ENCODE data around the gene PCDHA7.

GRCh38 chr5:140868721-140869554, 34.9 kb downstream of the PCDHA7 start, which contains the start of gene PCDHA11:
- TF ChIP-seq, protein P1, sequence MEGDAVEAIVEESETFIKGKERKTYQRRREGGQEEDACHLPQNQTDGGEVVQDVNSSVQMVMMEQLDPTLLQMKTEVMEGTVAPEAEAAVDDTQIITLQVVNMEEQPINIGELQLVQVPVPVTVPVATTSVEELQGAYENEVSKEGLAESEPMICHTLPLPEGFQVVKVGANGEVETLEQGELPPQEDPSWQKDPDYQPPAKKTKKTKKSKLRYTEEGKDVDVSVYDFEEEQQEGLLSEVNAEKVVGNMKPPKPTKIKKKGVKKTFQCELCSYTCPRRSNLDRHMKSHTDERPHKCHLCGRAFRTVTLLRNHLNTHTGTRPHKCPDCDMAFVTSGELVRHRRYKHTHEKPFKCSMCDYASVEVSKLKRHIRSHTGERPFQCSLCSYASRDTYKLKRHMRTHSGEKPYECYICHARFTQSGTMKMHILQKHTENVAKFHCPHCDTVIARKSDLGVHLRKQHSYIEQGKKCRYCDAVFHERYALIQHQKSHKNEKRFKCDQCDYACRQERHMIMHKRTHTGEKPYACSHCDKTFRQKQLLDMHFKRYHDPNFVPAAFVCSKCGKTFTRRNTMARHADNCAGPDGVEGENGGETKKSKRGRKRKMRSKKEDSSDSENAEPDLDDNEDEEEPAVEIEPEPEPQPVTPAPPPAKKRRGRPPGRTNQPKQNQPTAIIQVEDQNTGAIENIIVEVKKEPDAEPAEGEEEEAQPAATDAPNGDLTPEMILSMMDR (IDR thresholded peaks at IDR 0.05) = peak in 3 of 5 experiments; percentile 12 to 27 (median 21)
- TF ChIP-seq POLR2A (IDR thresholded peaks at IDR 0.05) (no peak), EP300 (IDR thresholded peaks at IDR 0.05) (no peak)
